K562 (cell line): ENCODE data around the gene FCAMR. TPM values are rescaled to one million over a fixed set of nuclear protein-coding genes. Genes with fewer than 3 reads are reported as not detected.
A peak's percentile ranks its signal among the peaks of the same experiment; 100 is the strongest.

Experiments used
- BCL6 ChIP-seq: fragments of 250-450 bp; sonication (Bioruptor Pico); IDR thresholded peaks from 2 replicates; pipeline ENCODE4 v1.4.0; 2020
- C11orf30 ChIP-seq: fragments of 450-650 bp; IDR thresholded peaks from 2 replicates; pipeline ENCODE4 v1.6.1; 2016; ENCODE audit warnings: low read depth, mild to moderate bottlenecking
- CHD4 ChIP-seq: fragments of 200-600 bp; sonication (generic); IDR thresholded peaks from 3 replicates; pipeline ENCODE4 v1.6.1; 2012; ENCODE audit warnings: low read depth, mild to moderate bottlenecking, mixed read lengths, low read length, inconsistent platforms; ENCODE audit not compliant: insufficient read depth, insufficient replicate concordance, poor library complexity, severe bottlenecking
- ELF1 ChIP-seq: fragments of 200-800 bp; sonication (Bioruptor generic); IDR thresholded peaks from 2 replicates; pipeline ENCODE4 v1.6.1; 2016; ENCODE audit warnings: missing genetic modification characterization, missing compliant biosample characterization
- FOXJ3 ChIP-seq: sonication (generic); formaldehyde crosslinking; IDR thresholded peaks from 2 replicates; pipeline ENCODE4 v1.4.0; 2020; ENCODE audit warnings: mild to moderate bottlenecking, missing genetic modification reagents
- FOXK2 ChIP-seq, 2 experiments: fragments of 450-650 bp; IDR thresholded peaks in 1 of 2; conservative IDR thresholded peaks in 1 of 2; 2 replicates each; pipeline ENCODE4 v1.6.1; 2016; ENCODE audit warnings: low read depth in 2 of 2, mild to moderate bottlenecking in 1 of 2
- ILF3 ChIP-seq: fragments of 450-650 bp; IDR thresholded peaks from 2 replicates; pipeline ENCODE4 v1.6.1; 2018; ENCODE audit warnings: antibody characterized with exemption, mild to moderate bottlenecking, moderate library complexity, borderline replicate concordance
- JUND ChIP-seq, 2 experiments: IDR thresholded peaks; 2 replicates in 1 of 2; 3 replicates in 1 of 2; pipeline ENCODE4 v1.6.1; 2011; ENCODE audit warnings: borderline replicate concordance in 2 of 2, low read depth in 2 of 2, low read length in 2 of 2, improper control_type of control experiment in 1 of 2, missing biosample characterization in 1 of 2, missing genetic modification characterization in 1 of 2, missing genetic modification reagents in 1 of 2
- MCM5 ChIP-seq: fragments of 450-650 bp; IDR thresholded peaks from 2 replicates; pipeline ENCODE4 v1.6.1; 2016; ENCODE audit warnings: low read depth
- MEF2D ChIP-seq: conservative IDR thresholded peaks from 2 replicates; pipeline ENCODE4 v1.6.1; 2016; ENCODE audit warnings: low read depth, missing genetic modification characterization, missing compliant biosample characterization
- MTF1 ChIP-seq: fragments of 250-450 bp; sonication (Bioruptor Pico); IDR thresholded peaks from 2 replicates; pipeline ENCODE4 v1.9.0; 2021; ENCODE audit warnings: moderate library complexity, mild to moderate bottlenecking, inconsistent platforms, borderline replicate concordance
- MXD1 ChIP-seq: fragments of 250-450 bp; sonication (Bioruptor Pico); IDR thresholded peaks from 2 replicates; pipeline ENCODE4 v1.8.0; 2021; ENCODE audit warnings: borderline replicate concordance, mild to moderate bottlenecking, moderate library complexity; ENCODE audit not compliant: poor library complexity, severe bottlenecking
- MYC ChIP-seq, 2 experiments: fragments of 250-450 bp in 1 of 2; sonication (Bioruptor Pico) in 1 of 2; IDR thresholded peaks; 2 replicates each; pipeline versions ENCODE4 v1.5.1 to v1.6.1; 2012 to 2021; ENCODE audit warnings: low read depth in 2 of 2, borderline replicate concordance in 1 of 2, improper control_type of control experiment in 1 of 2, low read length in 1 of 2, mild to moderate bottlenecking in 1 of 2, moderate library complexity in 1 of 2
- SMARCB1 ChIP-seq: IDR thresholded peaks from 2 replicates; pipeline ENCODE4 v1.6.1; 2011; ENCODE audit warnings: improper control_type of control experiment, low read depth; ENCODE audit not compliant: insufficient read length
- SRSF7 ChIP-seq: fragments of 200-400 bp; formaldehyde crosslinking; optimal IDR thresholded peaks from 2 replicates; pipeline ENCODE3; 2017; ENCODE audit warnings: mild to moderate bottlenecking, low read depth, low read length
- TRIM24 ChIP-seq, 2 experiments: fragments of 450-650 bp; IDR thresholded peaks; 2 replicates each; pipeline ENCODE4 v1.6.1; 2016
- TRIM28 ChIP-seq: fragments of 450-650 bp; IDR thresholded peaks from 2 replicates; pipeline ENCODE4 v1.6.1; 2017
- ZNF12 ChIP-seq: sonication (generic); formaldehyde crosslinking; IDR thresholded peaks from 2 replicates; pipeline ENCODE4 v1.4.0; 2020; ENCODE audit warnings: mild to moderate bottlenecking, missing genetic modification reagents
- ZNF232 ChIP-seq: sonication (generic); formaldehyde crosslinking; IDR thresholded peaks from 2 replicates; pipeline ENCODE4 v1.8.0; 2022; ENCODE audit warnings: mild to moderate bottlenecking, missing genetic modification reagents
- ZNF239 ChIP-seq: fragments of 250-450 bp; sonication (Bioruptor Pico); IDR thresholded peaks from 2 replicates; pipeline ENCODE4 v1.4.0; 2020; ENCODE audit warnings: mild to moderate bottlenecking
- ZNF354B ChIP-seq: fragments of 250-450 bp; sonication (Bioruptor Pico); IDR thresholded peaks from 2 replicates; pipeline ENCODE4 v1.4.0; 2020
- ZNF436 ChIP-seq: fragments of 250-450, 450-650 bp; sonication (Bioruptor Pico); formaldehyde crosslinking; IDR thresholded peaks from 2 replicates; pipeline ENCODE4 v1.7.0; 2020; ENCODE audit warnings: mild to moderate bottlenecking
- ZNF57 ChIP-seq: fragments of 450-650 bp; formaldehyde crosslinking; IDR thresholded peaks from 2 replicates; pipeline ENCODE4 v1.4.0; 2020; ENCODE audit warnings: mild to moderate bottlenecking, moderate library complexity
- ZNF780A ChIP-seq: fragments of 250-450 bp; sonication (Bioruptor Pico); IDR thresholded peaks from 2 replicates; pipeline ENCODE4 v1.5.0; 2021; ENCODE audit warnings: mild to moderate bottlenecking
- polyA plus RNA-seq, 8 experiments: library from polyadenylated mRNA; depleted of rRNA in 4 of 8; stranded (reverse) in 5 of 8; unstranded in 3 of 8; fragments of >200 nt; fragmentation: Nextera tagmentation in 2 of 8; fragmentation: Illumina TruSeq in 1 of 8; extraction: Ambion mirVana in 2 of 8; extraction: Trizol in 1 of 8; gene quantifications; 2 replicates each; pipeline versions ENCODE4 v1.2.1 to v1.2.3, GENCODE V29; 2011 to 2014; ENCODE audit warnings: inconsistent platforms in 1 of 8, missing spikeins in 1 of 8
- total RNA-seq, 7 experiments: library from RNA; depleted of rRNA in 6 of 7; stranded (reverse); fragments of >200 nt in 6 of 7; fragmentation: Illumina TruSeq in 2 of 7; extraction: Trizol in 2 of 7; gene quantifications; 2 replicates each; pipeline versions ENCODE4 v1.2.1 to v1.2.3, GENCODE V29; 2011 to 2021; ENCODE audit warnings: low replicate concordance in 1 of 7
- TF ChIP-seq, protein P1 (sequence below): fragments of 450-650 bp; IDR thresholded peaks from 2 replicates; pipeline ENCODE4 v1.6.1; 2016

The FCAMR gene
- total and polyA plus RNA-seq, 9 of the 15 experiments (the other 6 are each of a cell fraction or from before 2014, with no cell fraction given): not detected

- TF ChIP-seq ELF1 (tag) (no peak), ZNF436 (CRISPR knock-in tag) (no peak), CHD4 (no peak), BCL6 (CRISPR knock-in tag) (no peak), TRIM24 (IDR thresholded peaks at IDR 0.05) (0 out of 4 replicates have a peak, but pooled peaks of 1 of the 2 experiments have one; percentile 30), ZNF354B (CRISPR knock-in tag) (no peak), ZNF57 (CRISPR knock-in tag) (no peak), FOXK2 (conservative IDR thresholded peaks at IDR 0.05 in 1 of 2, IDR thresholded peaks at IDR 0.05 in 1 of 2; ENCODE audit: low read depth in 2 of 2) (peak; percentile 52 to 75; a peak in 3 of 4 replicates), MYC (IDR thresholded peaks at IDR 0.05; ENCODE audit: low read depth, low read length) (no peak), MYC (CRISPR knock-in tag; IDR thresholded peaks at IDR 0.05; ENCODE audit: borderline replicate concordance, low read depth) (no peak), SMARCB1 (no peak), ILF3 (no peak), ZNF780A (no peak), MCM5 (no peak), ZNF239 (CRISPR knock-in tag) (no peak), TRIM28 (0 out of 2 replicates have a peak, but pooled peaks have one; percentile 40), MEF2D (tag) (no peak), SRSF7 (no peak), JUND (IDR thresholded peaks at IDR 0.05; ENCODE audit: borderline replicate concordance, low read depth, low read length) (peak; percentile 12; the same call in 1 of the 2 replicates), JUND (tag; IDR thresholded peaks at IDR 0.05; ENCODE audit: borderline replicate concordance, low read depth, low read length) (peak; percentile 51; the same call in 1 of the 3 replicates), C11orf30 (0 out of 2 replicates have a peak, but pooled peaks have one; percentile 17), FOXJ3 (CRISPR knock-in tag) (no peak), MTF1 (CRISPR knock-in tag) (no peak), ZNF12 (no peak), MXD1 (CRISPR knock-in tag) (no peak), ZNF232 (CRISPR knock-in tag) (no peak)
- TF ChIP-seq, protein P1, sequence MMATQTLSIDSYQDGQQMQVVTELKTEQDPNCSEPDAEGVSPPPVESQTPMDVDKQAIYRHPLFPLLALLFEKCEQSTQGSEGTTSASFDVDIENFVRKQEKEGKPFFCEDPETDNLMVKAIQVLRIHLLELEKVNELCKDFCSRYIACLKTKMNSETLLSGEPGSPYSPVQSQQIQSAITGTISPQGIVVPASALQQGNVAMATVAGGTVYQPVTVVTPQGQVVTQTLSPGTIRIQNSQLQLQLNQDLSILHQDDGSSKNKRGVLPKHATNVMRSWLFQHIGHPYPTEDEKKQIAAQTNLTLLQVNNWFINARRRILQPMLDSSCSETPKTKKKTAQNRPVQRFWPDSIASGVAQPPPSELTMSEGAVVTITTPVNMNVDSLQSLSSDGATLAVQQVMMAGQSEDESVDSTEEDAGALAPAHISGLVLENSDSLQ: 0 out of 2 replicates have a peak, but pooled peaks have one; percentile 35
Measured at GRCh38 chr1:207004931-207005830, 34.9 kb upstream of the FCAMR start (continued).
